ENCODE results near the gene NCOA1. TPM values are rescaled to one million over a fixed set of nuclear protein-coding genes. Genes with fewer than 3 reads are reported as not detected.
"Not testable (repeated sequence)": the region's sequence is repeated elsewhere in the genome, so short reads cannot be mapped to it uniquely, and the experiment has no call there.

NCOA1 gene
- total RNA-seq, 4 donors from 2014 or later: 42.3 to 66.9 (median 47.4) TPM

DNA sequence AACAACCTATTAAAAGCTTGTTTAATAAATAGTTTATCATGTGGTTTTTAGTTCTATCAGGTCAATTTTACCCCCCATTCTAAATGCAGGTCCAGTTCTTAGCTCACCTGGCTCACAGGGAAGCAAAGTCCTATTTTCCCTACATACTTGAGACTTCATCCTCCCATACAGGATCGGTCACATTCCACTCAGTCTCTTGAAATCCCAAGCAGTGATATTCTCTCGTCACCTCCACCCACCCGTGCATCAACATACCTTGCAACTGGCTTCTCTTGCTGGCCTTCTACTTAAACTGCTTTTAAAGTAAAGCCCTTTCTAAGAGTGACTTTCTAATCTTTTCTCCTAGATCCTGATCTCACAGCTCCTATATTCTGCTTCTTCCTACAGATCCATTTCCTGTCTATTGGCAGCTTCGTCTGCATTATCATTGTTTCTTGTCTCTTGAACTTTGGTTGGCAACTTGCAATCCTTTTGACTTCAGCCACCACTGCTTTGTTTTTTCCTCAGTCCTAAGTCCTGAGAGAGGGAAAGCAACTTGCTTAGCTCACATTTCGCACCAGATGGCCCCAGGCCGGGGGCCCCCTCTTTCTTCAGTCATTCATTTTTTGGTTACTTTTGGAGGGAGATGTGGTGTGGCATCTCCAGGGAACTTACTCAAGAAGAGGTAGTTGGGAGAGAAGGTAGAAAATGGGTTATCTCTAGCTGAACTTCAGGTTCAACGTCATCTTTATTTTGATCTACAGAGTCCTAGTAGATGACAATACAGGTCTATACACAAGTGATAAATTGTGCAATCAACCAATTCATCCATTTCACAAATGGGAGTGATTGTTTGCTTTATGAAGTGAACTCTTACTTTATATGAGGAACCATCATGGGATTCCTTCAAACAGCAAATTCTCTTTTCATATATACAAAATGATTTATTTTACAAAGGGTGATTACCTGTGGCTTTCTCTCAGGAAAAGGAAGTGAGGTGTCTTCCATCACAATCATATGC lies 23.9 kb upstream of the NCOA1 start:
- H3K4me3 ChIP-seq: no peak overlapping the region
- H3K27me3 ChIP-seq: no peaks in the 10 kb centered on the region
- 78 to 91% methylated on average over 7 of the region's 7 CpGs for WGBS, 2 donors (ENCODE audit: low coverage in 1 of 2)
- no peaks in the 10 kb centered on the region for H3K9me3 ChIP-seq
- H3K4me1 ChIP-seq: no peaks in the 10 kb centered on the region
- TF ChIP-seq POLR2A (IDR thresholded peaks at IDR 0.05) (no peak), CTCF (IDR thresholded peaks at IDR 0.05) (no peak), EP300 (IDR thresholded peaks at IDR 0.05) (no peak)
- H3K27ac ChIP-seq: no peak overlapping the region
- H3K36me3 ChIP-seq: no peaks in the 10 kb centered on the region
- ATAC-seq: no peak

DNA sequence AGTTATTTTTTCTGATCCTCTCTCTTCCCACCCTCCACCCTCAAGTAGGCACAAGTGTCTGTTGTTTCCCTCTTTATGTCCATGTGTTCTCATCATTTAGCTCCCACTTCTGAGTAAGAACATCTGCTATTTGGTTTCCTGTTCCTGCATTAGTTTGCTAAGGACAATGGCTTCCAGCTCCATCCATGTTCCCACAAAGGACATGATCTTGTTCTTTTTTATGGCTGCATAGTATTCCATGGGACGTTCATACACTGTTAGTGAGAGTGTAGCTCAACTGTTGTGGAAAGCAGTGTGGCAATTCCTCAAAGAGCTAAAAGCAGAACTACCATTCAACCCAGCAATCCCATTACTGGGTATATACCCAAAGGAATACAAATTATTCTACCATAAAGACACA lies 22.6 kb upstream of the NCOA1 start:
- H3K4me3 ChIP-seq, H3K9me3 ChIP-seq, H3K27ac ChIP-seq, H3K27me3 ChIP-seq, ATAC-seq, H3K4me1 ChIP-seq, H3K36me3 ChIP-seq: not testable (repeated sequence)
- WGBS, 2 donors (ENCODE audit: low coverage in 1 of 2): 86% methylated on average over 1 of the region's 1 CpG; no CpG with 5 or more reads in 1 of the 2 donors

GRCh38 chr2:24469148-24469650 lies 21.9 kb upstream of the NCOA1 start:
- no peak for ATAC-seq
- 69 to 73% methylated on average over 2 of the region's 2 CpGs for WGBS, 2 donors (ENCODE audit: low coverage in 1 of 2)

GRCh38 chr2:24471662-24472061 lies 19.4 kb upstream of the NCOA1 start:
- Histone ChIP-seq H3K9me3 (no peaks in the 10 kb centered on the region), H3K4me3 (no peak overlapping the region), H3K27ac (no peak overlapping the region), H3K4me1 (no peaks in the 10 kb centered on the region), H3K36me3 (no peaks in the 10 kb centered on the region), H3K27me3 (no peaks in the 10 kb centered on the region)
- WGBS, 2 donors (ENCODE audit: low coverage in 1 of 2): 70 to 77% methylated on average over 3 to 5 of the region's 5 CpGs
- no peak for ATAC-seq
- no peak for TF ChIP-seq POLR2AphosphoS5 (IDR thresholded peaks at IDR 0.05)
- TF ChIP-seq EP300 (IDR thresholded peaks at IDR 0.05): no peak
- no peak for TF ChIP-seq CTCF (IDR thresholded peaks at IDR 0.05)

More at GRCh38 chr2:24469148-24469650, 21.9 kb upstream of the NCOA1 start:
- H3K4me1 ChIP-seq: no peaks in the 10 kb centered on the region
- no peaks in the 10 kb centered on the region for H3K36me3 ChIP-seq
- no peak overlapping the region for H3K27ac ChIP-seq
- no peak for TF ChIP-seq POLR2AphosphoS5 (IDR thresholded peaks at IDR 0.05)
- TF ChIP-seq POLR2A (IDR thresholded peaks at IDR 0.05): no peak
- TF ChIP-seq CTCF (IDR thresholded peaks at IDR 0.05): no peak
- no peak for TF ChIP-seq EP300 (IDR thresholded peaks at IDR 0.05)
- H3K27me3 ChIP-seq: no peaks in the 10 kb centered on the region
- H3K4me3 ChIP-seq: no peak overlapping the region
- no peaks in the 10 kb centered on the region for H3K9me3 ChIP-seq

GRCh38 chr2:24472416-24472815 lies 18.6 kb upstream of the NCOA1 start:
- TF ChIP-seq POLR2AphosphoS5 (IDR thresholded peaks at IDR 0.05) (no peak), CTCF (IDR thresholded peaks at IDR 0.05) (no peak), EP300 (IDR thresholded peaks at IDR 0.05) (no peak), POLR2A (IDR thresholded peaks at IDR 0.05) (no peak)
- WGBS, 2 donors (ENCODE audit: low coverage in 1 of 2): 92% methylated on average over 1 of the region's 1 CpG; no CpG with 5 or more reads in 1 of the 2 donors
- Histone ChIP-seq H3K36me3 (no peaks in the 10 kb centered on the region), H3K27me3 (no peaks in the 10 kb centered on the region), H3K4me3 (no peak overlapping the region), H3K27ac (no peak overlapping the region), H3K4me1 (no peaks in the 10 kb centered on the region), H3K9me3 (no peaks in the 10 kb centered on the region)
- no peak for ATAC-seq

Measured in gastroesophageal sphincter (tissue), 4 donors.